Large intestine (tissue), 3 donors: ENCODE results near the gene WFDC5. TPM values are rescaled to one million over a fixed set of nuclear protein-coding genes. Genes with fewer than 3 reads are reported as not detected.
"Not testable (repeated sequence)": the region's sequence is repeated elsewhere in the genome, so short reads cannot be mapped to it uniquely, and the experiment has no call there.

Experiments
- DNase-seq, 2 donors: peaks; one replicate each; pipeline versions ENCODE4 v3.0.0 to v3.0.0-alpha.2; 2013
- H3K27ac ChIP-seq: one replicate; pipeline ENCODE4 v1.5.1; 2013; ENCODE audit warnings: low read length
- H3K27me3 ChIP-seq: 2 replicates; pipeline ENCODE4 v1.6.1; 2013; ENCODE audit warnings: low read length; ENCODE audit not compliant: control insufficient read depth, insufficient read depth
- H3K36me3 ChIP-seq: 2 replicates; pipeline ENCODE4 v1.6.1; 2013; ENCODE audit warnings: low read length; ENCODE audit not compliant: control insufficient read depth, insufficient read depth
- H3K4me1 ChIP-seq: one replicate; pipeline ENCODE4 v1.6.1; 2013; ENCODE audit warnings: low read length; ENCODE audit not compliant: control insufficient read depth, insufficient read depth
- H3K4me3 ChIP-seq: one replicate; pipeline ENCODE4 v1.5.1; 2013; ENCODE audit warnings: low read length
- H3K9me3 ChIP-seq: one replicate; pipeline ENCODE4 v1.6.1; 2013; ENCODE audit warnings: mild to moderate bottlenecking, low read depth, low read length, moderate library complexity; ENCODE audit not compliant: control insufficient read depth
- WGBS: methylation state at CpG from one replicate; pipeline ENCODE4 v1.1.5; 2013; ENCODE audit warnings: low lambda C conversion rate; ENCODE audit not compliant: insufficient coverage; 5-methylcytosine and 5-hydroxymethylcytosine counted together
- polyA plus RNA-seq: library from polyadenylated mRNA; unstranded; fragments of 120-200 nt; gene quantifications from one replicate; pipeline ENCODE4 v1.2.1, GENCODE V29; 2013

Gene WFDC5
- polyA plus RNA-seq, 1 donor: not detected

- Histone ChIP-seq H3K27ac (no peak overlapping the region), H3K4me3 (no peak overlapping the region), H3K36me3 (no peaks in the 10 kb centered on the region), H3K4me1 (peaks cover 14% of the 10 kb centered on the region), H3K27me3 (peaks cover 12% of the 10 kb centered on the region), H3K9me3 (no peaks in the 10 kb centered on the region)
- no peak for DNase-seq
- WGBS: 80% methylated on average over 2 of the region's 4 CpGs
Observed at GRCh38 chr20:45140836-45141235, 25.9 kb upstream of the WFDC5 start.

GRCh38 chr20:45139733-45140375 lies 24.9 kb upstream of the WFDC5 start:
- not testable (repeated sequence) for H3K27ac ChIP-seq, DNase-seq
- whole genome bisulfite sequencing: no CpG with 5 or more reads among the region's 5 CpGs

GRCh38 chr20:45138561-45139300 lies 23.8 kb upstream of the WFDC5 start:
- Histone ChIP-seq H3K4me1 (peaks cover 14% of the 10 kb centered on the region), H3K27ac (peak overlapping the region; percentile 80), H3K27me3 (no peaks in the 10 kb centered on the region), H3K9me3 (peaks cover 4% of the 10 kb centered on the region), H3K4me3 (no peak overlapping the region), H3K36me3 (no peaks in the 10 kb centered on the region)
- no CpG with 5 or more reads among the region's 20 CpGs for WGBS
- peak; percentile 76 to 88 for DNase-seq

More at GRCh38 chr20:45139733-45140375, 24.9 kb upstream of the WFDC5 start:
- H3K4me3 ChIP-seq, H3K9me3 ChIP-seq, H3K36me3 ChIP-seq, H3K27me3 ChIP-seq: not testable (repeated sequence)
- H3K4me1 ChIP-seq: peaks cover 14% of the 10 kb centered on the region

- Histone ChIP-seq H3K36me3 (no peaks in the 10 kb centered on the region), H3K4me3 (no peak overlapping the region), H3K27me3 (no peaks in the 10 kb centered on the region), H3K27ac (no peak overlapping the region), H3K9me3 (peaks cover 4% of the 10 kb centered on the region), H3K4me1 (peaks cover 14% of the 10 kb centered on the region)
- DNase-seq: no peak
- WGBS: no CpG with 5 or more reads among the region's 2 CpGs
Observed at GRCh38 chr20:45136911-45137310, 21.9 kb upstream of the WFDC5 start.

- Histone ChIP-seq H3K9me3 (no peaks in the 10 kb centered on the region), H3K36me3 (no peaks in the 10 kb centered on the region), H3K4me1 (no peaks in the 10 kb centered on the region), H3K4me3 (no peak overlapping the region), H3K27ac (peak overlapping the region; percentile 4), H3K27me3 (peaks cover 14% of the 10 kb centered on the region)
- WGBS: no CpG with 5 or more reads among the region's 2 CpGs
- peak; percentile 40 to 58 for DNase-seq
Observed at GRCh38 chr20:45128099-45128498, 13.1 kb upstream of the WFDC5 start.

- Histone ChIP-seq H3K9me3 (no peaks in the 10 kb centered on the region), H3K27ac (no peak within 1 kb of the TSS)
- no CpG with 5 or more reads among the region's 6 CpGs for WGBS
Observed at GRCh38 chr20:45124365-45124764, 9.4 kb upstream of the WFDC5 start, which contains the start of gene WFDC12. WFDC12 (minus strand) TSS chr20:45124465; CDS start chr20:45124447, 18 bp downstream.

GRCh38 chr20:45121388-45121787 lies 6.4 kb upstream of the WFDC5 start:
- H3K9me3 ChIP-seq: no peaks in the 10 kb centered on the region
- H3K4me1 ChIP-seq: no peaks in the 10 kb centered on the region
- H3K36me3 ChIP-seq: no peaks in the 10 kb centered on the region
- H3K4me3 ChIP-seq: no peak overlapping the region
- H3K27ac ChIP-seq: no peak overlapping the region
- H3K27me3 ChIP-seq: peaks cover 12% of the 10 kb centered on the region
- no CpG with 5 or more reads among the region's 2 CpGs for WGBS
- no peak for DNase-seq

More at GRCh38 chr20:45124365-45124764, 9.4 kb upstream of the WFDC5 start, which contains the start of gene WFDC12:
- Histone ChIP-seq H3K36me3 (no peaks in the 10 kb centered on the region), H3K27me3 (peaks cover 12% of the 10 kb centered on the region), H3K4me1 (no peaks in the 10 kb centered on the region), H3K4me3 (no peak within 1 kb of the TSS)
- no peak for DNase-seq

GRCh38 chr20:45119556-45120266 lies 4.7 kb upstream of the WFDC5 start:
- no peak overlapping the region for H3K4me3 ChIP-seq
- H3K9me3 ChIP-seq: no peaks in the 10 kb centered on the region
- no peak overlapping the region for H3K27ac ChIP-seq
- H3K36me3 ChIP-seq: no peaks in the 10 kb centered on the region
- H3K4me1 ChIP-seq: no peaks in the 10 kb centered on the region
- no peak for DNase-seq
- no CpG with 5 or more reads among the region's 2 CpGs for WGBS
- H3K27me3 ChIP-seq: peaks cover 14% of the 10 kb centered on the region

GRCh38 chr20:45118028-45118427 lies 3.1 kb upstream of the WFDC5 start:
- no peaks in the 10 kb centered on the region for H3K4me1 ChIP-seq
- H3K27ac ChIP-seq: no peak overlapping the region
- DNase-seq: no peak
- peaks cover 10% of the 10 kb centered on the region for H3K27me3 ChIP-seq
- H3K4me3 ChIP-seq: no peak overlapping the region
- 100% methylated on average over 2 of the region's 2 CpGs for WGBS
- no peaks in the 10 kb centered on the region for H3K9me3 ChIP-seq
- no peaks in the 10 kb centered on the region for H3K36me3 ChIP-seq

- no peak overlapping the region for H3K27ac ChIP-seq
- peak; percentile 62 to 86 for DNase-seq
- no CpG with 5 or more reads among the region's 4 CpGs for WGBS
Observed at GRCh38 chr20:45117581-45117980, 2.6 kb upstream of the WFDC5 start.

More at GRCh38 chr20:45117581-45117980, 2.6 kb upstream of the WFDC5 start:
- Histone ChIP-seq H3K4me1 (no peaks in the 10 kb centered on the region), H3K9me3 (no peaks in the 10 kb centered on the region), H3K27me3 (peaks cover 10% of the 10 kb centered on the region), H3K4me3 (no peak overlapping the region), H3K36me3 (no peaks in the 10 kb centered on the region)
